ENCODE results near the gene ZNF181.

Gene ZNF181

DNA sequence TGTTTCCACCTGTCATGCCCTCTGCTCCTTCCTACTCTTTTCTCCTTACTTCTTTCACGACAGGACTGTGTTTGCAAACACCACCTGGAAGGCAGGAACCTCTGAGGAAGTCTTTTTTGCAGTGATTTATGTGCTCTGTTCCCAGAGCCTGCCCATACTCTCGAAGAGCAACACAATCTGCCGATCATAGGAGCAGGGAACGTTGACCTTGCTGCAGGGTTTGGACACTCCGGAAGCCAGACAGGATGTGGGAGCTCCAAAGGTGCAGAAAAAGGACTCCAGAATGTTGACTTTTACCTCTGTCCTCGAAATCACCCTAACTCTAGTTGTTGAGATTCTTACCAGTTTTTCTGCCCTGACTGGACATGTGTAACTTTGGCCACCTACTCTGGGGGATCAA lies 8.6 kb upstream of the ZNF181 start:
- no peak for DNase-seq (ENCODE audit: low read depth)

DNA sequence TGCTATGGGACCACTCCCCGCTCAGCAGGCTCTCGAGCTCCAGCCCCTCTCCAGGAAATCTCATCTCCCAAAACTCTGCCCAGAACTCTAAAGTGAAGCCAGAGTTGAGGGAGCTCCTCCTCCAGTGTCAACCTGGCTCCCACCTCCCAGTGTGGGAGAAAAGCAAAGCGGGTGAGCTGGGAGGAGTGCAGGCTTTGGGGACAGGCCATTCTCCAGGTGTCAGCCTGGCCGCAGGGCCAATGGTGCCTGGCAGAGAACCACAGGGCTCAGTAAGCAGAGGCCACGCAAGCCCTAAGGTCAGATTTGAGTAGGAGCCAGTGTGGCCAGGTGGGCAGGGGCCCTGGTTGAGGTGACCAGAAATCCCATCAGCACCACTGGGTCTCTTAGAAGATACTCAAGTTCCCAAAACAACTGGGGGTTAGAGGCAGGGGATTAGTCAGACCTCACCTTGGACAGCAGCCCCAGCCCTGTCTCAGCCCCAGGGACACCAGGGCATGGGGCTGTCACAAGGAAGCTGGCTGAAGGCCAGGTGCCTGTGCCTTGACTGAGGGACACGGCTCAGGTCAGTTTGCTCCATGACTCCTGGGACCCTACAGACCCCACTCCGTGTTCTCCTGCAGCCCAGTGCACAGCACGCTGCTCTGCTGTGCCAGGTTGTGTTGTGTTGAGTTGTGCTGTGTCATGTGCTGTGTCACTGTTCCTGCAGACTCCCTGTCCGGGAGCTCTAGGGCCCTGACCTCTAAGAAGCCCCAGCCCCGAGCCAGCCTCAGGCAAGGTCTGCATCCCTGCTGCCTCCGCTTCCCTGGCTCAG lies 2.8 kb upstream of the ZNF181 start:
- no peak overlapping the region for H3K4me3 ChIP-seq (ENCODE audit: control insufficient read depth, low read depth, low read length)
- TF ChIP-seq, protein P1, sequence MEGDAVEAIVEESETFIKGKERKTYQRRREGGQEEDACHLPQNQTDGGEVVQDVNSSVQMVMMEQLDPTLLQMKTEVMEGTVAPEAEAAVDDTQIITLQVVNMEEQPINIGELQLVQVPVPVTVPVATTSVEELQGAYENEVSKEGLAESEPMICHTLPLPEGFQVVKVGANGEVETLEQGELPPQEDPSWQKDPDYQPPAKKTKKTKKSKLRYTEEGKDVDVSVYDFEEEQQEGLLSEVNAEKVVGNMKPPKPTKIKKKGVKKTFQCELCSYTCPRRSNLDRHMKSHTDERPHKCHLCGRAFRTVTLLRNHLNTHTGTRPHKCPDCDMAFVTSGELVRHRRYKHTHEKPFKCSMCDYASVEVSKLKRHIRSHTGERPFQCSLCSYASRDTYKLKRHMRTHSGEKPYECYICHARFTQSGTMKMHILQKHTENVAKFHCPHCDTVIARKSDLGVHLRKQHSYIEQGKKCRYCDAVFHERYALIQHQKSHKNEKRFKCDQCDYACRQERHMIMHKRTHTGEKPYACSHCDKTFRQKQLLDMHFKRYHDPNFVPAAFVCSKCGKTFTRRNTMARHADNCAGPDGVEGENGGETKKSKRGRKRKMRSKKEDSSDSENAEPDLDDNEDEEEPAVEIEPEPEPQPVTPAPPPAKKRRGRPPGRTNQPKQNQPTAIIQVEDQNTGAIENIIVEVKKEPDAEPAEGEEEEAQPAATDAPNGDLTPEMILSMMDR (IDR thresholded peaks at IDR 0.05; ENCODE audit: control insufficient read depth, insufficient read depth, low read depth, low read length, missing control alignments), result no peak
- DNase-seq (ENCODE audit: low read depth), result no peak

More for the DNA sequence above, 8.6 kb upstream of the ZNF181 start:
- TF ChIP-seq, protein P1 (IDR thresholded peaks at IDR 0.05; ENCODE audit: control insufficient read depth, insufficient read depth, low read depth, low read length, missing control alignments), result no peak
- no peak overlapping the region for H3K4me3 ChIP-seq (ENCODE audit: control insufficient read depth, low read depth, low read length)

DNA sequence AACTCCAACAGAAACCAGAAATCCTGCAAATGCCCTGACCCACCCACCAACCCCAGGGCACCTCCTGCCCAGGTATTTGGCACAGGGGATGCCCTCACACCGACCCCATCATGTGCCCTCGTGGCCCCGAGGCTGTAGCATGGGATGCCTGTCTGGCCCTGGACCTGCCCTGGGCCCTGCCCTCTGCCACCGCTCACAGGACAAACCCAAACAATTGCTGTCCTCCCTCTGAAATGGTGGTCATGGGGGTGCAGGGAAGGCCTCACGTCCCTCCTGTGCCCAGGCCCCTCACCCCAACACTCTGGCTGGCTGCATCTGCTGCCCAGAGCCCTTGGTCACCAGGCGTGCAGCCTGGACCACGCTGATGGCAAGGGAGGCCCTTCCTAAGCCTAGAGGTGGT lies 2.1 kb upstream of the ZNF181 start:
- TF ChIP-seq, protein P1 (IDR thresholded peaks at IDR 0.05; ENCODE audit: control insufficient read depth, insufficient read depth, low read depth, low read length, missing control alignments), result no peak
- DNase-seq (ENCODE audit: low read depth), result no peak
- H3K4me3 ChIP-seq (ENCODE audit: control insufficient read depth, low read depth, low read length), result no peak overlapping the region

DNA sequence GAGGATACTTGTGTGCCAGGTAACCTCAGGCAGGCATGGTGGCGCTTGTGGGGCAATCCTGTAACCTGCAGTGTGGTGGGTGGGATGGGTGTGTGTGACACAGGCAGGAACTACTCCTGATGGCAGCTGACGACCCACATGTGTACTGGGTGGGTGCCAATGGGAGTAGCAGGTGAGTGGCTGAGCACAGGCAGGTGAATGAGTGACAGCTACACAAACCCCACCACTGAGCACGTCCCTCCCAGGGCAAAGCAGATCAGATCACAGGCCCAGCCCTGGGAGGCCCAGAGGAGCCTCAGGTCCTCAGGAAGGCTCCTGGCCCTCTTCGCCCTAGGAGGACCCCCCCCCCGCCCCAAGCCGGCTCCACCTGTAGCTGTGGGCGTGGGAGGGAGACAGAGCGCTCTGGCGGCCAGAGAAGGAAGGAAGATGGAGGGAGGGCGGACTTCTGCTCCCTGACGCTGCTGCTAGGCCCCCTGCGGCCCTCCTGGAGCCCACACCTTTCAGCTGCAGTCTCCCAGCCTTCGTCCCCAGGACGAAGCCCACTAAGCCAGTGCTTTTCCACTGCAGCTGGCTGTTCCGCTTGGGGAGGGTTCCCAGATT lies 1.3 kb upstream of the ZNF181 start:
- TF ChIP-seq, protein P1 (IDR thresholded peaks at IDR 0.05; ENCODE audit: control insufficient read depth, insufficient read depth, low read depth, low read length, missing control alignments), result no peak
- H3K4me3 ChIP-seq (ENCODE audit: control insufficient read depth, low read depth, low read length), result peak overlapping the region; percentile 76
- no peak for DNase-seq (ENCODE audit: low read depth)

DNA sequence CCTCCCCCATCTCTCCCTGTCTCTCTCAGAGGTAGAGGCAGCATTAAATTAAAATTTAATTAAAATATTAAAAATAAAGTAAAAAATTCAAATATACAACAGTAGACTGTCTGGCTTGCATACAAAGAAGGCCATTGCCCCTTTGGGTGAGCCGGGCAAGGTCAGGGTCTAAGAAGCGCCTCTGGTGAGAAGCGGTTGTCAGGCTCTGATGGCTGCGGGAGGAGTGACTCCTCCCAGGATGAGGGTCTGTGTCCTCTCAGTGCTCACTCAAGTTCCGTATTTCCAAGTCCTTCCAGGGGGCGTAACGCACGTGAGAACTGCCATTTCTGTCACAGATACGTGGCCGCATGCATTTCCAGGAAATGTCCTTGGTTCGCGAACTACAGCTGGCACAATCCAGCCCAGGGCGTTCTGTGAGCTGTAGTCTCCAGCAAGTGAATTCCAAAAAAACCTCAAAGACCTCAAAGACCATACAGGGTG lies 737 bp upstream of the ZNF181 start:
- DNase-seq (ENCODE audit: low read depth), result no peak
- TF ChIP-seq, protein P1 (IDR thresholded peaks at IDR 0.05; ENCODE audit: control insufficient read depth, insufficient read depth, low read depth, low read length, missing control alignments), result no peak
- H3K4me3 ChIP-seq (ENCODE audit: control insufficient read depth, low read depth, low read length), result peak overlapping the region; percentile 76

DNA sequence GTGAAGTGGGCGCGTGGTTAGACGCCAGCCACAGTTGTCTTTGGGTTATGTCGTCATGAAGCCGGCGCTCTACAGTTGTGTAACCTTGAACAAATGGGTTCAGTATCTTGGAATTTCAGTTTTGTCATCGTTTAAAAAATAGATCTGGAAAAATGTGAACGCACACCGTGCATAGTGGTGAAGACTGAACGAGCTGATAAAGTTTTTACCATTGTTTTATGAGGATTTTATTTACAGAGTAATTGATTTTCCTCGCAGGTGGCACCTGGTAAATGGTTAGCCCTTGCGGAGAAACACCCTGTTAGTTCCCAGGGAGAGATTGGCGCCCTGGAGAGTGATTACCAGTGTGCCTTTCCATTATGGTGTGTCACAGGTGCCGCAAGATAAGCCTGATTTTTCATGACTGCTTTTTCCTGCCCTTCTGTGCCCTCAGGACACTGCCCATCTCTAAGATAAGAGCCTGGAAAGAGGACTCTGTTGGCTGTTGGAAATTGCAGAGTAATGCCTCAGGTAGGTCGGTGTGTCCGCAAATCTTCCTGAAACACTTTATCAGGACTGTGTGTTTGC lies 577 bp downstream of the ZNF181 start:
- peak overlapping the region; percentile 76 for H3K4me3 ChIP-seq (ENCODE audit: control insufficient read depth, low read depth, low read length)
- TF ChIP-seq, protein P1 (IDR thresholded peaks at IDR 0.05; ENCODE audit: control insufficient read depth, insufficient read depth, low read depth, low read length, missing control alignments), result no peak
- DNase-seq (ENCODE audit: low read depth), result peak; percentile 54

Data from AG09309 (cell line).